Thymus (tissue), 11 donors: ENCODE results near the gene SLC25A42. TPM values are rescaled to one million over a fixed set of nuclear protein-coding genes. Genes with fewer than 3 reads are reported as not detected.
"Not testable (repeated sequence)": the region's sequence is repeated elsewhere in the genome, so short reads cannot be mapped to it uniquely, and the experiment has no call there.

Experiments
- DNase-seq, 9 donors: peaks; one replicate each; pipeline ENCODE4 v3.0.0-alpha.2; 2013; ENCODE audit warnings: low spot score in 9 of 9, low read depth in 6 of 9, missing footprints in 1 of 9
- H3K27ac ChIP-seq, 2 donors: one replicate each; pipeline ENCODE4 v1.5.1; 2013; ENCODE audit warnings: control low read depth in 1 of 2, low read depth in 1 of 2, low read length in 1 of 2, mild to moderate bottlenecking in 1 of 2, moderate library complexity in 1 of 2
- H3K27me3 ChIP-seq, 2 donors: one replicate each; pipeline ENCODE4 v1.5.1; 2013; ENCODE audit warnings: low read length in 1 of 2; ENCODE audit not compliant: control insufficient read depth in 2 of 2, insufficient read depth in 1 of 2
- H3K36me3 ChIP-seq, 2 donors: one replicate each; pipeline ENCODE4 v1.5.1; 2013; ENCODE audit warnings: low read length in 1 of 2, mild to moderate bottlenecking in 1 of 2, moderate library complexity in 1 of 2; ENCODE audit not compliant: control insufficient read depth in 2 of 2, insufficient read depth in 2 of 2
- H3K4me1 ChIP-seq, 2 donors: one replicate each; pipeline ENCODE4 v1.5.1; 2013; ENCODE audit warnings: low read length in 2 of 2; ENCODE audit not compliant: control insufficient read depth in 2 of 2, insufficient read depth in 2 of 2
- H3K4me3 ChIP-seq, 2 donors: one replicate each; pipeline ENCODE4 v1.5.1; 2013; ENCODE audit warnings: low read length in 2 of 2, control low read depth in 1 of 2, mild to moderate bottlenecking in 1 of 2
- H3K9me3 ChIP-seq, 2 donors: one replicate each; pipeline ENCODE4 v1.5.1; 2013; ENCODE audit warnings: low read length in 1 of 2, mild to moderate bottlenecking in 1 of 2; ENCODE audit not compliant: control insufficient read depth in 2 of 2, insufficient read depth in 1 of 2
- WGBS: extraction: QIAGEN DNeasy Blood & Tissue Kit; methylation state at CpG from one replicate; pipeline ENCODE4 v1.1.7; 2013; 5-methylcytosine and 5-hydroxymethylcytosine counted together
- polyA plus RNA-seq: library from polyadenylated mRNA; stranded (reverse); fragments of 200-250 nt; gene quantifications from one replicate; pipeline ENCODE4 v1.2.3, GENCODE V29; 2013
- total RNA-seq: library from RNA; stranded (reverse); fragments of 120-200 nt; gene quantifications from one replicate; pipeline ENCODE4 v1.2.4, GENCODE V29; 2013
- donor health status: healthy.

The SLC25A42 gene
- total and polyA plus RNA-seq, 2 donors: 5.8 to 10.9 TPM

GRCh38 chr19:19095691-19096090 lies 31.9 kb downstream of the SLC25A42 start:
- Histone ChIP-seq H3K9me3 (no peaks in the 10 kb centered on the region), H3K27ac (no peak overlapping the region), H3K4me1 (no peaks in the 10 kb centered on the region), H3K4me3 (no peak overlapping the region), H3K36me3 (peaks cover 13 to 36% of the 10 kb centered on the region in 2 donors), H3K27me3 (no peaks in the 10 kb centered on the region)
- no peak for DNase-seq
- WGBS: 89% methylated on average over 11 of the region's 11 CpGs

- Histone ChIP-seq H3K27ac (no peak overlapping the region), H3K4me3 (no peak overlapping the region), H3K36me3 (peaks cover 13 to 46% of the 10 kb centered on the region in 2 donors), H3K9me3 (no peaks in the 10 kb centered on the region), H3K27me3 (no peaks in the 10 kb centered on the region), H3K4me1 (no peaks in the 10 kb centered on the region)
- WGBS: 97% methylated on average over 24 of the region's 24 CpGs
- no peak for DNase-seq
Measured at GRCh38 chr19:19096641-19097627, 33.1 kb downstream of the SLC25A42 start.

GRCh38 chr19:19098084-19098702 lies 34.4 kb downstream of the SLC25A42 start:
- WGBS: 98% methylated on average over 9 of the region's 9 CpGs
- Histone ChIP-seq H3K36me3 (peaks cover 13 to 41% of the 10 kb centered on the region in 2 donors), H3K27ac (no peak overlapping the region), H3K4me1 (no peaks in the 10 kb centered on the region), H3K27me3 (no peaks in the 10 kb centered on the region), H3K4me3 (no peak overlapping the region), H3K9me3 (no peaks in the 10 kb centered on the region)
- no peak for DNase-seq

- Histone ChIP-seq H3K36me3 (peaks cover 13 to 41% of the 10 kb centered on the region in 2 donors), H3K27ac (no peak overlapping the region), H3K27me3 (no peaks in the 10 kb centered on the region), H3K4me3 (no peak overlapping the region), H3K4me1 (no peaks in the 10 kb centered on the region), H3K9me3 (no peaks in the 10 kb centered on the region)
- 97% methylated on average over 18 of the region's 18 CpGs for WGBS
- DNase-seq: no peak
Measured at GRCh38 chr19:19098703-19099632, 35.2 kb downstream of the SLC25A42 start.

- Histone ChIP-seq H3K27ac (no peak overlapping the region), H3K4me3 (no peak overlapping the region), H3K4me1 (peaks cover 0 to 7% of the 10 kb centered on the region in 2 donors), H3K27me3 (no peaks in the 10 kb centered on the region), H3K36me3 (peaks cover 13 to 41% of the 10 kb centered on the region in 2 donors), H3K9me3 (no peaks in the 10 kb centered on the region)
- 98% methylated on average over 8 of the region's 8 CpGs for WGBS
- no peak for DNase-seq
Measured at GRCh38 chr19:19101540-19101939, 37.7 kb downstream of the SLC25A42 start.

- peaks cover 7 to 34% of the 10 kb centered on the region in 2 donors for H3K36me3 ChIP-seq
- WGBS: 98% methylated on average over 10 of the region's 10 CpGs
- H3K4me1 ChIP-seq, H3K27ac ChIP-seq, H3K27me3 ChIP-seq, DNase-seq, H3K4me3 ChIP-seq, H3K9me3 ChIP-seq: not testable (repeated sequence)
Measured at GRCh38 chr19:19102566-19102965, 38.8 kb downstream of the SLC25A42 start.

- no peak for DNase-seq
Measured at GRCh38 chr19:19103167-19103566, 39.4 kb downstream of the SLC25A42 start.

GRCh38 chr19:19105365-19106055 lies 41.7 kb downstream of the SLC25A42 start:
- Histone ChIP-seq H3K36me3 (peaks cover 4 to 23% of the 10 kb centered on the region in 2 donors), H3K4me3 (peak overlapping the region in 1 of 2 donors; percentile 29), H3K27ac (no peak overlapping the region), H3K4me1 (peaks cover 1 to 9% of the 10 kb centered on the region in 2 donors), H3K9me3 (no peaks in the 10 kb centered on the region), H3K27me3 (no peaks in the 10 kb centered on the region)
- 85% methylated on average over 36 of the region's 36 CpGs for WGBS
- DNase-seq: peak in 7 of 9 donors; percentile 26 to 72 (median 48)

More at GRCh38 chr19:19103167-19103566, 39.4 kb downstream of the SLC25A42 start:
- Histone ChIP-seq H3K4me1 (peaks cover 0 to 7% of the 10 kb centered on the region in 2 donors), H3K36me3 (peaks cover 7 to 33% of the 10 kb centered on the region in 2 donors), H3K9me3 (no peaks in the 10 kb centered on the region), H3K4me3 (no peak overlapping the region), H3K27ac (no peak overlapping the region), H3K27me3 (no peaks in the 10 kb centered on the region)
- 96% methylated on average over 11 of the region's 11 CpGs for whole genome bisulfite sequencing
